ENCODE data around the gene CRY1.
"Not testable (repeated sequence)": the region's sequence is repeated elsewhere in the genome, so short reads cannot be mapped to it uniquely, and the experiment has no call there.

Gene CRY1

DNA sequence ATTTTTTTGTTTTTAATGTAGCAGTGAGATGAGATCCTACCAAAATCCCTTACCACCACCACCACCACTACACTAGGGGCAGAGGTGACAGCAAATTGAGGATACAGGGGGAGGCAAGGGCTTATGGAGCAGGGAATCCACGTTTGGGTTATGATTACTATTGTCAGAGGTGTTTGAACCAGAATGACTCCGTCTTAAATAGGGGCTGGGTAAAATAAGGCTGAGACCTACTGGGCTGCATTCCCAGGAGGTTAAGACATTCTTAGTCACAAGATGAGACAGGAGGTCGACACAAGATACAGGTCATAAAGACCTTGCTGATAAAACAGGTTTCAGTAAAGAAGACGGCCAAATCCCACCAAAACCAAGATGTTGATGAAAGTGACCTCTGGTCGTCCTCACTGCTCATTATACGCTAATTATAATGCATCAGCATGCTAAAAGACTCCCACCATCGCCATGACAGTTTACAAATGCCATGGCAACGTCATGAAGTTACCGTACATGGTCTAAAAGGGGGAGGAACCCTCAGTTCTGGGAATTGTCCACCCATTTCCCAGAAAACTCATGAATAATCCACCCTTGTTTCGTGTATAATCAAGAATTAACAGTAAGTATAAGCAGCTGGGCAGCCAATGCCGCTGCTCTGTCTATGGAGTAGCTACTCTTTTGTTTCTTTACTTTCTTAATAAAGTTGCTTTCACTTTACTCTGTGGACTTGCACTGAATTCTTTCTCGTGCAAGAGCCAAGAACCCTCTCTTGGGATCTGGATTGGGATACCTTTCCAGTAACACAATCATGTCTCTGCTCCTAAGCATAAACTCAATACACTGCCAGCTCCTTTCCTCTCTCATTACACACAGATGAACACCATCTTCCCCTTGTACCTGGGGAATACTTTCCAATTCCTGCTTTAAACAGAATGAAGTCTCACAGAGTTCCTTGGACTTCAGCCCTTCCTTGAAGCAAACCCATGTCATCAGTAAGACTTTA is 16.7 kb upstream of the CRY1 start:
- TF ChIP-seq, protein P1, sequence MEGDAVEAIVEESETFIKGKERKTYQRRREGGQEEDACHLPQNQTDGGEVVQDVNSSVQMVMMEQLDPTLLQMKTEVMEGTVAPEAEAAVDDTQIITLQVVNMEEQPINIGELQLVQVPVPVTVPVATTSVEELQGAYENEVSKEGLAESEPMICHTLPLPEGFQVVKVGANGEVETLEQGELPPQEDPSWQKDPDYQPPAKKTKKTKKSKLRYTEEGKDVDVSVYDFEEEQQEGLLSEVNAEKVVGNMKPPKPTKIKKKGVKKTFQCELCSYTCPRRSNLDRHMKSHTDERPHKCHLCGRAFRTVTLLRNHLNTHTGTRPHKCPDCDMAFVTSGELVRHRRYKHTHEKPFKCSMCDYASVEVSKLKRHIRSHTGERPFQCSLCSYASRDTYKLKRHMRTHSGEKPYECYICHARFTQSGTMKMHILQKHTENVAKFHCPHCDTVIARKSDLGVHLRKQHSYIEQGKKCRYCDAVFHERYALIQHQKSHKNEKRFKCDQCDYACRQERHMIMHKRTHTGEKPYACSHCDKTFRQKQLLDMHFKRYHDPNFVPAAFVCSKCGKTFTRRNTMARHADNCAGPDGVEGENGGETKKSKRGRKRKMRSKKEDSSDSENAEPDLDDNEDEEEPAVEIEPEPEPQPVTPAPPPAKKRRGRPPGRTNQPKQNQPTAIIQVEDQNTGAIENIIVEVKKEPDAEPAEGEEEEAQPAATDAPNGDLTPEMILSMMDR (IDR thresholded peaks at IDR 0.05; ENCODE audit: insufficient read depth, low read length, missing control alignments): no peak
- H3K4me3 ChIP-seq (ENCODE audit: low read depth, low read length): no peak overlapping the region
- DNase-seq (ENCODE audit: low read depth, low spot score): no peak
- CTCF ChIA-PET: interaction anchor here (26.9 kb wide), 1 partner anchor 501 kb away, joined by 1069 read pairs; no protein-coding TSS in a partner anchor
- POLR2A ChIA-PET: no interaction called here

DNA sequence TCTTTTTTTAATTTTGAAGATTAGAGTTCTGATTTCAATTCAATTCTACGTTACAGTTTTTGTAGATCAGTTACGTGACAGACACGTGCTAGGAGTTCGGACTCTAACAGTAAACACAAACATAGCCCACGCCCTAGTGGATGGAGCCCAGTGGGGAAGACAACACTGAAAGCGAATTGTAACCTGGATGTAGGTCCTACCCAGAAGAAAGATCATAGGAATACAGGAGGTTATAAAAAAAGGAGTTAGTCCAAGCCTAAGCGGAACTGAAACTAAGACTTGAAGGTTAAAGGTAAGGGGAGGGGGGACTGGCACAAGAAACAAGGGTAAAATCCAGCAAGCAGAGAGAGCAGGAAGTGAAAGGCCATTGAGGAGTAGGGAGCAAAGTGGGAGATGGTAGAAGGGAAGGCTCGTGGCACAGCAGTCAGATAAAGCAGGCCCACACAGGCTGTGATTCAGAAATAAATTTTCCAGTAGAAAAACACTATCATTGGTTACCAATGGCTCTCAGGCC is 15.7 kb upstream of the CRY1 start:
- no peak for DNase-seq (ENCODE audit: low read depth, low spot score)
- ChIA-PET CTCF (no interaction called here), POLR2A (no interaction called here)
- TF ChIP-seq, protein P1 (IDR thresholded peaks at IDR 0.05; ENCODE audit: insufficient read depth, low read length, missing control alignments): no peak
- no peak overlapping the region for H3K4me3 ChIP-seq (ENCODE audit: low read depth, low read length)

DNA sequence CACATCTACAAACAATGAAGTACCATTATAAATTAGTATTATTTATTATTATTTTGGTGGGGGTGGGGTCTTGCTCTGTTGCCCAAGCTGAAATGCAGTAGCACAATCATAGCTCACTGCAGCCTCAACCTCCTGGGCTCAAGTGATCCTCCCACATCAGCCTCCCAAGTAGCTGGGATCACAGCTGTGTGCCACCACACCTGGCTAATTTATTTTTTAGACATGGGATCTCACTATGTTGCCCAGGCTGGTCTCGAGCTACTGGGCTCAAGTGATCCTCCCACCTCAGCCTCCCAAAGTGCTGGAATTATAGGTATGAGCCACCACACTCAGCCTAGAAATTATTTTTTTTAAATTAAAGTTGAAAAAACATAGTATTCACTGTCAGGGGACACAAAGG is 15.0 kb upstream of the CRY1 start:
- POLR2A ChIA-PET; H3K4me3 ChIP-seq (ENCODE audit: low read depth, low read length); DNase-seq (ENCODE audit: low read depth, low spot score): not testable (repeated sequence)
- CTCF ChIA-PET: interaction anchor here (5.3 kb wide), 1 partner anchor 9 kb away, joined by 81 read pairs; no protein-coding TSS in a partner anchor

DNA sequence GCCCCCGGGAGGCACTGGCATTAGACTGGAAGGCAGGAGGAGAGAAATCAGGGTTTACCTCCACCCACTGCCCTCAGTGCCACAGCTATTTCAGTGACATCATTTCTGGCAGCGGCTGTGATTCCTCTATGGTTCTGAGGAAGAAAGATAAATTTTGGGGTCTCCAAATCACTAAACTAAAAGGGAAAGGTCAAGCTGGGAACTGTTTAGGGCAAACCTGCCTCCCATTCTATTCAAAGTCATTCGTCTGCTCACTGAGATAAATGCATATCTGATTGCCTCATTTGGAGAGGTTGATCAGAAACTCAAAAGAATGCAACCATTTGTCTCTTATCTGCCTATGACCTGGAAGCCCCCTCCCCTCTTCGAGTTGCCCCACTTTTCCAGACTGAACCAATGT is 14.0 kb upstream of the CRY1 start:
- CTCF ChIA-PET: interaction anchor here (0.6 to 5.3 kb wide), 5 partner anchors 10 to 498 kb away, joined by 3 to 88 read pairs (median 23); partner anchors contain the start of gene CRY1

DNA sequence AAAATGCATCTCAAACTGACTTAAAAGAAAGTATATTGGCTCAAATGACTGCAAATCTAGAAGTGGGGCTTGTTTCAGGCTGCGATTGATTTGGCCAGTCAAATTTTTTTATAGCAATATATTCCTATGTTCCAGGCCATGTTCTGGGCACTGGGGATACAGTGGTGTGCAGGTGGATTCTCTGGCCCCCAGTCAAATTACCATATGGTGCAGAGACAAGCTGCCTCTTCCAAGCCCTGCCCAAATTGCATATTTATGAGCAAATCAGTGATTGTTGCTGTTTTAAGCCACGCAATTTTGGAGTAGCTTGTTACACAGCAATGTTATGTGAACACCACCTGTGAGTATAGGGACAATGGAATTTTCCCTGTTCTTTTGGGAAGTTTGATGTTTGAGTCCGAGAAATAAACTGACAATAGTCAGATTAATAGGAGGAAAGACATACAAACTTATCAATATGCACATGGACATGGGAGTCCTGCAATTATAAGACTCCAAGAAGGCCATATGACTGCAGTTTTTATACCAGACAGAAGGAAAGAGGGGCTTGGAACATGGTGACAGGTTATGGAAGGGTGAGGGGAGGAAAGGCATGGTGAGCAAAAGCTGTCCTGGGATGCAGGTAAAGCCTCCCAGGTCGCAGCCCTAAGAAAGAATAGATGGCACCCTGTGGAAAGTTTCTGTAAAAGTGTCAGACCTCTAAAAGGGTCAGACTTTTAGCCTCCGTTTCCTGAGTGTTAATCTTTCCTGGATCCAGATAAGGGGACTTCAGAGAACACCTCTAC is 13.1 kb upstream of the CRY1 start:
- no peak for DNase-seq (ENCODE audit: low read depth, low spot score)
- POLR2A ChIA-PET: interaction anchor here (1.1 kb wide), 1 partner anchor 151 kb away, joined by 3 read pairs; the partner anchor contains the start of gene TMEM263
- no peak overlapping the region for H3K4me3 ChIP-seq (ENCODE audit: low read depth, low read length)
- CTCF ChIA-PET: interaction anchor here (0.9 to 5.3 kb wide), 7 partner anchors 11 to 502 kb away, joined by 3 to 88 read pairs (median 14); partner anchors contain the start of gene CRY1
- TF ChIP-seq, protein P1 (IDR thresholded peaks at IDR 0.05; ENCODE audit: insufficient read depth, low read length, missing control alignments): no peak

More for the DNA sequence above, 14.0 kb upstream of the CRY1 start:
- POLR2A ChIA-PET: no interaction called here
- no peak overlapping the region for H3K4me3 ChIP-seq (ENCODE audit: low read depth, low read length)
- TF ChIP-seq, protein P1 (IDR thresholded peaks at IDR 0.05; ENCODE audit: insufficient read depth, low read length, missing control alignments): no peak
- no peak for DNase-seq (ENCODE audit: low read depth, low spot score)

DNA sequence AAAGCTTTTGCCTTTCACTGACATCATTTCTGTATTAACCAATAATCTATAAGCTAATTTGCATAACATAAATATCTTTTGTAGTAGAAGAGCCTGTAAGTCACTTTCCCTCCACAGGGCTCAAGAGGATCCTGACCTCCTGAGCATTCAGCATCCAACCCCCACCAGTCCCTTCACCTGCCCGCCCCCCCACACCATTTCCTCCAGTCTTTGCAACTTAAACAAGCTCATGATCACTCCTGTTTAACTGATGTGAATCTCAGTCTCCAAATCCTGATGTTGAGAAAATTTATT is 12.0 kb upstream of the CRY1 start:
- H3K4me3 ChIP-seq (ENCODE audit: low read depth, low read length): no peak overlapping the region
- no peak for DNase-seq (ENCODE audit: low read depth, low spot score)
- TF ChIP-seq, protein P1 (IDR thresholded peaks at IDR 0.05; ENCODE audit: insufficient read depth, low read length, missing control alignments): no peak
- ChIA-PET CTCF (interaction anchor here (0.7 to 5.3 kb wide), 15 partner anchors 12 to 551 kb away, joined by 3 to 88 read pairs (median 6); partner anchors contain the start of gene CRY1), POLR2A (interaction anchor here (0.8 to 1.1 kb wide), 2 partner anchors 150 to 502 kb away, joined by 3 read pairs; partner anchors contain the start of gene TMEM263)

All from AG04449 (cell line).